Measurements from ENCODE around the gene XPO4.
A peak's percentile ranks its signal among the peaks of the same experiment; 100 is the strongest.
"Not testable (repeated sequence)": the region's sequence is repeated elsewhere in the genome, so short reads cannot be mapped to it uniquely, and the experiment has no call there.

The XPO4 gene

DNA sequence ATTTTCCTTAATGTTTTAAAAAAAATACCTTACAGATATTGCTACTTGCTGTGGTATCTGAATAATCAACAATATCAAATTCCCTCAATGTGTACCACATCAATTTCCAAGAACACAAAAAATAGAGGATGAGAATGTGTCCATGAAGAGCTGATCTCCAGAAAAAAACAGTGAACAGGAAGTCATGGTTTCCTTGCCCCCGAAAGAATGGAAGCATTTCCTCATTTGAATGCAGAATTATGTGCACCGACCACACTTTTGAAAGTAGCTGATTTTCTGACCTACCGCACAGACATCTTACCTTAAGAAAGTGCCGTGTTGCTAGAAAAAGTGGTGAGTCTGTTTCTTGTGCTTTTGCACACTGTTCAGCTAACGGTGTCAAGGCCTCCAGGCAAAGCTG, 115.4 kb downstream of the XPO4 start:
- no peak for DNase-seq (ENCODE audit: low spot score)

DNA sequence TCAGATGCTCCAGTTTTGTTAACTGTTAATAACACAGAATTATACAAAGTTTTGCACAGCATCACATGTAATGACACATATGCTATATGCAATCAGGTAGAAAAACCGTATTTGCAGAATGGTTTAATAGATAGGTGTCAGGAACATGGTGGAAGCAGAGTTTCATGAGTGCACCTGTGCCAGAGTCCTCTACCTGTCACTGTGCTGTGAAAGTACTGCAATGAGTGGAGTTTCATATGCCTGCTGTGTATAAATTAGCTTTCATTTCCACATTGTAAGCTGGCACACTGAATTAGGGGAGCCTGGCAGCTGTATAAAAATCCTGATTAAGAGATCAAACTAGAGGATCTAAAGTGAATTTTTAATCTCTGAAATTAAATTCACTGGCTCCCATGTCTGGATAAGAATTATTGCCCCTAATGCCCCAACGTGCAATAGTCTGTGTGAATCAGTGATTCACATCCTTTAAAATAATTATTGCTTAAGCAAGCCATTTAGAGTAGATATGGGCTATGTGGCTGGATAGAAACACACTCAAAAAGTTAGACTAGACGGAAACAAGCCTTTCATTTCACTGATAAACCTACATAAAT, 120.3 kb downstream of the XPO4 start:
- no peak for DNase-seq (ENCODE audit: low spot score)

DNA sequence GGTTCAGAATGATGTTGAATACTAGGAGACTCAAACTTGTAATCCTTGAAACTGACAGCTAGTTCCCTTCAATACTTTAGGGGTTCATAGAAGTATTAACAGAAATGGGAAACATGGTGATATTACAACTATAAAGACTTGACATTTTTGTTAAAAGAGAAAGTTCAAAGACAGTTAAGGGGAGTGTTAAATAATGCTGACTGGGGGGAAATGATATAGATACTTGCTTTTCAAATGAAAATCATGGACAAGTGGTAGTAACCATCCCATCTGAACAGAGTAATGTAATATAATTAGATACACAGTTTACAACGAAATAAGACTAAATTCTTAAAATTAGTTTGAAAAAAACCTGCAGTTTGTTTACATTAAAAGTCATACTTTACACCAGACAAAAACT, 122.2 kb downstream of the XPO4 start:
- no peak for DNase-seq (ENCODE audit: low spot score)

DNA sequence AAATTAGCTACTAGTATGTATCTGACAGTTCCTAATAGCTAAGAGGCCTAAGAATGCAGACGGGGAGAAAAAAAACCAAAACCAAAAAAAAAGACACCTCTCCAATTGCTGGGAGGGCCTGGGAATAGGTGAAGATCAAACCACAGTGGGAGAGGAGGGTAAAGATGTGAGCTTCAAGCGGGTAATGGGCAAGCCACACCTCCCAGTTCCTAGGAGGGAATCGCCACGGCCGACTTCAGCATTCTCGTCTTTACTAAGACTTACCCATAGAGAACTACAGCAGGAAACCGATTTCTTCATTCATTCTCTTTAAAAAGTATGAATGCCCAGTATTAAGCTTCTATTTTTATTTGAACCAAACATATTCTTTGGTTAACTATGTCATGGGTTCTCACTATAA, 123.1 kb downstream of the XPO4 start:
- DNase-seq (ENCODE audit: low spot score): no peak

GRCh38 chr13:20778311-20778710, 124.2 kb downstream of the XPO4 start:
- no peak for DNase-seq (ENCODE audit: low spot score)

- no peak for DNase-seq (ENCODE audit: low spot score)
These were observed 125.8 kb downstream of the XPO4 start for GRCh38 chr13:20776751-20777150.

DNA sequence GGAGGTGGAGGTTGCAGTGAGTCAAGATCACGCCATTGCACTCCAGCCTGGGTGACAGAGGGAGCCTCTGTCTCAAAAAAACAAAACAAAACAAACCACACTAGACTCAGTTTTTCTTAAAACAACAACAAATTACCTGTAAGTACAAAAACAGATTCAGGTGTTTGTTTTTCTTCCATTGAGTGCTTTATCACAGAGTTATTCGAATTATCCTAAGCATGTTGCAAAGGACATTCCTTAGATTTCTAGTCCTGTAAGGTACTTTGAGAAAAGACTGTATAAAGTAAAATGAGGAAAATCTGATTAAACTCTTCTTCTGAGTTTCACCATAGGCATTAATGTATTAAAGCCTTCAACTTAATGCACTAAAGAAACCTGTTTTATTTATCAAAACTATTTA, 126.6 kb downstream of the XPO4 start:
- DNase-seq (ENCODE audit: low spot score): no peak

- no peak for DNase-seq (ENCODE audit: low spot score)
These were observed 127.8 kb downstream of the XPO4 start for GRCh38 chr13:20774746-20775145.

- peak; percentile 97 for DNase-seq (ENCODE audit: low spot score)
These were observed 129.1 kb downstream of the XPO4 start, which contains the start of gene EEF1AKMT1 for GRCh38 chr13:20773194-20774080. Gene EEF1AKMT1 (minus strand): TSS chr13:20773961. CDS start chr13:20757598, 16,363 bp downstream.

DNA sequence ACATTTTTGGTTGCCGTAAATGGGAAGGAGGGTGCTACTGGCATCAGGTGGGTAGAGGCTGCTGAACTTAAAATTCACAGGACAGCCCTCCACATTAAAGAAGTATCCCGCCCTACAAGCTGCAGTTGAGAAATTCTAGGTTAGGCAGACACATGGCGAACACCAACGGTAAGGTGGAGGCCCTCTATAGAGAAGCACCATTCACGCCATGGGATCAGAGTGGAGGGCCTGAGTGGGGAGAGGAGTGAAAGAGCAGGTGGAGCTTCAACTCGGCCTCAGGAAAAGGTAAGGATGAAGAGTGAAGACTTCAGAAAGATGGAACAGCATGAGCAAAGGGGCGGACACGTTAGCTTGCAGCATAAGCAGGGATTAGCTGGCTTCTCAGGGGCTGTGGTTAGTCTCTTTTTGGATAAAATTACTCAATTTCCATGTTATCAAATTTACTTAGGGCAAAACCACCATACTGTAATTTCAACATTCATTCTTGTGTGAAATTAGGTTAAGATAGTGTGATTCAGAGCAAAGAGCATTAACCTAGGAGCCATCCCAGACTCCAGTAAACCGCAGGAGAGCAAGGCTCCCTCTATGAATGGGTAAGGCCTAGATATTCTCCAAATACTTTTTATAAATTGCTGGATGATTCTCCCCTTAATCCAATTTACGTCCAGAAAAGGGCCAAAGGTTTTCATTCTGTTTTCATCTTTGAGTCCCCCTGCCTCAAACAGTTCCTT, 130.0 kb downstream of the XPO4 start:
- DNase-seq (ENCODE audit: low spot score): no peak

DNA sequence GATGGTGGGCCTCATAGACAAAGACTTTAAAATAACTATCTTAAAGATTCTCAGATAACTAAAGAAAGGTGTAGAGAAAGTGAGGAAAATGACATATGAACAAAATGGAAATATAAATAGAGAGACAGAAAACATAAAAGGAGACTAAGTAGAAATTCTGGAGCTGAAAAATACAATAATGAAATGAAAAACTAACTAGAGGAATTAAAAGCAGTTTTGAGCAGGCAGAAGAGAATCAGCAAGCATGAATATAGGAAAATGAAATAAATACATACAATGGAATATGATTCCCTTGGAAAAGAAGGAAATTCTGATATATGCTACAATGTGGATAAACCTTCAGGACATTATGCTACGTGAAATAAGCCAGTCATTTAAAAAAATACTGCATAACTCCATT, 132.7 kb downstream of the XPO4 start:
- no peak for DNase-seq (ENCODE audit: low spot score)

DNA sequence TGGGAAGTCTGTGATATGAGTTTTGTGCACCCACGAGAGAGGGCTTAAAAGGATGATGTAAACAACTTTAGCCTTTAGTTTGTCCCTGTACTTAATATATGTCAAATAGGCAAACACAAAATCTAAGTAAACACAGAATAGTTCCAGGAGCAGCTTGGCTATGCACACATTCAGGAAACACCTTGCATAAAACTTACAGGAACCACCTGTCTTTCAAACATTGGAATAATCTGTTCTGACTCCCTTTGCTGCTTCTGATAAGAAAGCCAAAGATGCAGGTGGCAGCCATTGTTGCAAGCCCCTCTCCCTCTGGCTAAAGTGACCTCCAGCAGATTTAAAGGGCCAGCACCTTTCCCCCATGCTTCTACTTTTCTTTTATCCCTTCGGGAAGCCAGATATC, 133.5 kb downstream of the XPO4 start:
- no peak for DNase-seq (ENCODE audit: low spot score)

GRCh38 chr13:20767309-20767943, 135.1 kb downstream of the XPO4 start:
- DNase-seq (ENCODE audit: low spot score): no peak

DNA sequence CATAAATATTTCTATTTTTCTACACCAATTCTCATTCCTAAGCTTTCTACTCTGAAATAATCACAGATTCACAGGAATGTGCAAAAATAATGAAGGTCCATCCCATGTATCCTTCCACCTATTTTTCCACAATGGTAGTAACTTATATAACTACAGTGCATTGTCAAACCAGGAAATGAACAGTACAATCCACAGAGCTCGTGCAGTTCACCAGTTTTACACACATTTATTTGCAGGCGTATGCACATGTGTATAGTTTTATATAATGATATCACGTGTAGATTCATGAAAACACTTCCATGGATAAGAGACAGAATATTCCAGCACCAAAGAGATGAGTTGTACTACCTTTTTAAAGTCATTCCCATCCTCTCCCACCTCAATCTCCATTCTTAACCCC, 141.7 kb downstream of the XPO4 start:
- DNase-seq (ENCODE audit: low spot score): no peak

DNA sequence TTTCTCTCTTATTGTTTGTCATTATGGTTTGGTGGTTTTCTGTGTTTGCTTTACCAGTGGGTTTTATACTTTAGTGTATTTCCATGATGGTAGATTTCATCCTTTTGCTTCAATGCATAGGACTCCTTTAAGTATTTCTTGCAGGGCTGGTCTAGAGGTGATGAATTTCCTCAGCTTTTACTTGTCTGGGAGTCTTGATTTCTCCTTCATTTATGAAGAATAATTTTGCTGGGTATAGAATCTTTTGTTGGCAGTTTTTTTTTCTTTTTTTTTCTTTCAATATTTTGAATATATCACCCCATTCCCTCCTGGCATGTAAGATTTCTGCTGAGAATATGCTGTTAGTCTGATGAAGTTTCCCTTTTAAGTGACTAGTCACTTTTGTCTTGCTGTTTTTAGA, 148.5 kb downstream of the XPO4 start:
- DNase-seq (ENCODE audit: low spot score): no peak

GRCh38 chr13:20749377-20749776, 153.2 kb downstream of the XPO4 start:
- no peak for DNase-seq (ENCODE audit: low spot score)

- not testable (repeated sequence) for DNase-seq (ENCODE audit: low spot score)
These were observed 158.6 kb downstream of the XPO4 start for GRCh38 chr13:20743830-20744404.

DNA sequence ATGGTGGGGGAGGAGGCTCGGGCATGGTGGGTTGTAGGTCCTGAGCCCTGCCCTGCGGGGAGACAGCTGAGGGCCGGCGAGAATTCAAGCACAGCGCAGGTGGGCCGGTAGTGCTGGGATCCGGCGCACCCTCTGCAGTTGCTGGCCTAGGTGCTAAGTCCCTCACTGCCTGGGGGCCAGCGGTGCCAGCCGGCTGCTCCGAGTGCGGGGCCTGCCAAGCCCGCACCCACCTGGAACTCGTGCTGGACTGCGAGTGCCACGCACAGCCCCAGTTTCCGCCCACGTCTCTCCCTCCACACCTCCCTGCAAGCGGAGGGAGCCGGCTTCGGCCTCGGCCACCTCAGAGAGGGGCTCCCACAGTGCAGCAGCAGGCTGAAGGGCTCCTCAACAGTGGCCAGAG, 162.5 kb downstream of the XPO4 start:
- no peak for DNase-seq (ENCODE audit: low spot score)

DNA sequence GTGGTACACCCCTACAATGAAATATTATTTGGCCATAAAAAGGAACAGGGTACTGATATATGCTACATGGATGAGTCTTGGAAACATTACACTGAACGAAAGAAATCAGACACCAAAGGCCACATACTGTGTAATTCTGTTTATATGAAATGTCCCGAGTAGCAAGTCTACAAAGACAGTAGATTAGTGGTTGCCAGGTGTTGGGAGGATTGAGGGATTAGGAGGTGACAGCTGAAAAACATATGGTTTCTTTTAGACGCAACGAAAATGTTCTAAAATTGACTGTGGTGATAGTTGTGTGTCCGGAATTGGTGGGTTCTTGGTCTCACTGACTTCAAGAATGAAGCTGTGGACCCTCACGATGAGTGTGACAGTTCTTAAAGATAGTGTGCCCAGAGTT, 163.9 kb downstream of the XPO4 start:
- DNase-seq (ENCODE audit: low spot score): no peak

GRCh38 chr13:20729633-20730585, 172.6 kb downstream of the XPO4 start:
- no peak for DNase-seq (ENCODE audit: low spot score)

Measured in left forelimb (tissue), 1 donor.